NOMO-1 treated with dmso at 0.1 percent for 144 hours (cell line): ENCODE data around the gene FILIP1.

Source experiments
- DNase-seq: peaks from one replicate; lab custom pipeline; 2025; ENCODE audit not compliant: unreplicated experiment; lab: John Stamatoyannopoulos, UW

Gene FILIP1

DNA sequence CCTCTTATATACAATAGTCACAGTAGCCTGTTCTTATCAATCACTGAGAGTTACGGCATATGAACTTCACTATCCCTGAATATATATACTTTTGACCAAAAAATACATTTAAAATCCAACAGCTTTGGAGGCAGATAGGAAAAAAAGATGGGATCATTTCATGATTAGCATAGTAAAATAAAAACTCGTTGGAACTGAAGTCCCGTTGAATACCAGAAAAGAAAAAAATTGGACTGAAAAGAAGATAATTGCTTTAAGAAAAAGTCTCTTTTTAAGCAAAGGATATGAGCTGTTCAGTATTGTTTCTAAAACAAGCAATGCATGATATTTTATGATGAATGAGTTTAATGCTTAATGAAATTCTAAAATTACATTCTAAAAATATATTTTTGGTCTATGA is 4.4 kb upstream of the FILIP1 start:
- no peak for DNase-seq

DNA sequence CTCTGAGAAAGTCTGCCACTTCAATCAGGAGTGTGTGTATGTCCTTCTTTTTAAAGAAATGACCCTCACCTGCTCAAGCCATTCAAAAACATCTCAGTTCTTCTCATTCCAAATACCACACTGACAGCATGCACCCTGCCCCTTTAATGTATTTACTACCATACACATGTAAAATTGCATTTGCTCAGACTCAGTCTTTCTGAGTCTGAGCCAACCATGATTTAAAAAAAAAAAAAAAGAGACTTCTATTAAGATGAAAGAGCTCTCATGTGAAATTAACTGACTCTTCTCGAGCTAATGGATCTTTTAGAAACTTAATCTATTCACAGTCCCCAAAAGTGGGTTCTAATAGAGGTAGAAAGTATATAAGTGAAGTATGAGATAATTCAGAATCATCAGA is 1.4 kb upstream of the FILIP1 start:
- DNase-seq = no peak

DNA sequence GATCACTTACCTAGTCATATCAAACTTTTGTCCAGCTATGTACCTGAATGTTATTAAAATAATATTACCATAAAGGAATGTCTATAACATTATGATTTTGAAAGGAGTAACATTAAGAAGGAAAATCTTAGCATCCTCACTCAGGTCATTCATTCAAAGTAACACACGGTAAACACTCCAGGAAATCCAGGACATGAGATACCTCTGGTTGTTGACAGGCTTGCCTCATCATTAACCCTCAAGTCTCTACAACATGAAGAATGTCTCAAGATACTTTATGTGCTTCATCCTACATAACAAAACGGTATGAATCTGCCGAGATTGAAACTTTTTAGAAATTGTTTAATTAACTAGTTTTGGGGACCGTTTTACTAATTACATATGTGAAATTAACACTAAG is 690 bp upstream of the FILIP1 start:
- DNase-seq = no peak

DNA sequence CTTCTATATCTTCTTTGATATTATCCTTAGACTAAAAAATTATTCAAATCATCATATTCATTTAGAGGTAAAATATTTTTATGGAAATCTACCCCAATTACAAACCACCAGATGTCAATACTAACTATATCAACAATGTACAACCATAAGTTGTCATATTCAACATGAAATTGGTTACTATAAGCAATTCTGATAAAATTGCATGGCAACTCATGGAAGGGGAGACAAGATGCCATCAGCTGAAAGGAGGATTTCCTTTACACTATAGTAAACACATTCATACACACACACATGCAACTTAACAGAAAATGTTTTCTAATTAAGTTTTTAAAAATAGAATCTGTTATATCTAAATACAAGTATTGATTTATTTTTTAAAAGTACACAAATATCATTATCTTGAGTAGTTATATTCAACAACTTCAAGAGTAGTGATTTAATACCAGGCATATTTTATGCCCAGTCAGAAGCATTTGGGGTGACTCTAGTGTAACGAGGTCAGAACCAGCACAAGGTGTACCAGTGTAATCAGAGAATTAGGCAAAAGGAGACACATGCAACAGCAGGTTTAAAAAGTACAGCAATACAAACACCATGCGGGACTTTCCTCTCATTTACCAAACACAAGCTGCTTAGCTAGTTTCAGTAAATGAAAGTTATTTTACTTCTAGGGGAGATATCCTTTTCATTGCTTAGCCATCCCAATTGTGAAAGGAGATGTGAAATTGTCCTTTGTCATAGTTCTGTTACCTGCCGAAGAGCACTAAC is 1.0 kb downstream of the FILIP1 start:
- DNase-seq = no peak

DNA sequence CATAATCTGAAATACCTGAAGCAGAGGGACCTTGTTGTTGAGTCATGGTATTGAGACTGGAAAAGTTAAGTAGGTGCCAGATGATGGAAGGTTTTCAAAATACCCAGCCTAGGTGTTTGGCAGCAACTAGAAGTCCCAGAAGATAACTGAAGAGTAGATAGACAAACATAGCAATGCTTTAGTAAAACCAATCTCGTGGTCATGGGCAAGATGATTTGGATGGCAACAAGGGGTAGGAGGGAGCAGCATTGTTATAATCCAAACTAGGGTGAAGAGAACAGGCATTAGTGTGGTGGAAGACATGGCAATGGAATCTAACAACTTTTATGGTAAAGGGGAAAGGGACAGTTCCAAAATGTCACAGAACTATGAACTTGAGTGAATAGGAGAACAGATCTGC is 2.3 kb downstream of the FILIP1 start:
- no peak for DNase-seq

DNA sequence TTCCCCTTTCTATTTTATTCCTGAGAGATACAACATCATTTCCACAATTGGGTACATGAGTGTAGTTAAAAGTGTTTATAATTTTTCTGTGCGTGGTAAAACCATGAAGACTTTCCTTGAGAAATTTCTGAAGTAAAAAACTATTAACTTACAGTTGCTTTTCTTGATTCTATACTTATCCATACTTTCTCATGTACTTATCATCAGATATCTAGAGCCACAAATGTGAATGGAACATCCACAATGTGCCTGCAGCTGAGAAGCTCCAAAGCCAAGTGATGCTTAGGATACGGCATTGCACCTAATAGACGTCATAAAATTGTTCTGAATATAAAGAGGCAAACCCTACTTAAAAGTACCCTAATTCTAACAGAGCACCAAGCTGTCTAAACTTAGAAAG is 2.9 kb downstream of the FILIP1 start:
- DNase-seq = no peak

DNA sequence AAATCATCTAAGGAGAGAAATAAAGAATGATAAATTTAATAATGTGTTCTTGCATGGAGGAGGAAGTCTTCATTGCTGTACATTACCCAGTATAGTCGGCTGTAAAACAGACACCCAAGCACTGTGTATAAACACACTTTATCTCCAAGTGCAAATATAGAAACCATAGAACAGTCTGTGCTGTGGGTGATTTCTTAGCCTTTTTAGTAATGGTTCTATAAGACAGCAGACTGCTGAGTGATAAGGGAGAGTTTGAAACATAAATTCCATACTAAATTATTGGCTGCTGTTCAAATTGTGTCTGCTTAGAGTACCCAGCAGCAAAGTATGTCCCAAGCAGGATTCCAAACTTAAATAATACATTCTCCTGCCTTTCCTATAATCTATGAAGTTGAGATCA is 4.6 kb downstream of the FILIP1 start:
- DNase-seq = no peak

DNA sequence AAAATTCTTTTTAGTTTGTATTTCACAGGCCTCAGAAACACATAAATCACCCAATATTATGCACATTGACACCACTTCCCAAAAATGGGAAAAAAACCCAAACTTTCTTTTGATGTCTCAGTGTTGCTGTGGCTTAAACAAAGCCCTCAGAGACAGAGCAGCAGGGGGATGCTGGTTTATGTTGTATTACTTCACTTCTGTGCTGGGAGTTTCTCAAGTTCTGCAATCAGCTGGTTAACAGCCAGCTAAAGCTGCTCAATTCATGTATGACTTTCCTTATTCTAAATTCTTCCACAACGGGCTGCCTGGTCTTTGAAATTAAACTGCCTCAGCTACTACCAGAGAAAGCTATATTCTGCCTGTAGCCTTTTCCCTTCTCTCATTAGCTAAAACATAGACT is 5.6 kb downstream of the FILIP1 start:
- DNase-seq = no peak

GRCh38 chr6:75486850-75487518 is 6.6 kb downstream of the FILIP1 start:
- no peak for DNase-seq

- no peak for DNase-seq
Observed at GRCh38 chr6:75484535-75484934, 9.1 kb downstream of the FILIP1 start.

DNA sequence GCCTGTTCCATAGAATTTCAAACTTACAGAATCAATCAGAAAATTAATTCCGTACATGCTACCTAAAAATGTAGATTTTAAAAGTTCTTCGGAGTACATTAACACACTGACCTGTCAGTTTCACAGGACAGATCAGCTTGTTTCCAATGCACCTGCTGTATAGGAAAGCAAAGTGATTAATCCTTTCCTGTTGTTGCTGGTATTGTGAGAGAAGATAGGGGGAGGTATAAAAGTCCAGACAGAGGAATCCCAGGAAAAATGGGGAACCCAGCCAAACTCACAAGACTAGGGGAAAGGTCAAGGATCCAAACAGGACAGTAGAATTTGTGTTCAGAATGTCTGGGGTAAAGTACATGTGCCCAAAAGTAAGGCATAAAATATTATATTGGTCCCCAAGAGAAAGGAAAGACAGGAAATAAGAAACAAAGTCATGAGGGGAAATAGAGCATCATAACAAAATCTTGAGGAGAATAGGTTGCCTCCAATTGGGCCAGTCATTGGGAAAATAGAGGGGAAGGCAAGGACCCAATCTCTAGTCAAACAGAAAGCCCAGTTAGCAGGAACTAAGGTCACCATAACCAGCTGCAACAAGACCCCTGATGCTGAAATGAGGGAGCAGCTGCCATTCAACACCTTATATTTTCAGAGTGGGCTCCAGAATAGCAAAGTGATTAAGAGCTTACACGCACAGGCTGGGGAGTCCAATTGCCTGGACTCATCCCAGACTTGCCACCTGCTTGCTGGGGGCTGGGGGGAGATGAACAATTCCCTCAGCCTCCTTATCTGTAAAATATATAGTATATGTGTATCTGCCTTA is 10.3 kb downstream of the FILIP1 start:
- no peak for DNase-seq

GRCh38 chr6:75481936-75482593 is 11.5 kb downstream of the FILIP1 start:
- no peak for DNase-seq

- DNase-seq = no peak
Observed at GRCh38 chr6:75481394-75481793, 12.2 kb downstream of the FILIP1 start.

DNA sequence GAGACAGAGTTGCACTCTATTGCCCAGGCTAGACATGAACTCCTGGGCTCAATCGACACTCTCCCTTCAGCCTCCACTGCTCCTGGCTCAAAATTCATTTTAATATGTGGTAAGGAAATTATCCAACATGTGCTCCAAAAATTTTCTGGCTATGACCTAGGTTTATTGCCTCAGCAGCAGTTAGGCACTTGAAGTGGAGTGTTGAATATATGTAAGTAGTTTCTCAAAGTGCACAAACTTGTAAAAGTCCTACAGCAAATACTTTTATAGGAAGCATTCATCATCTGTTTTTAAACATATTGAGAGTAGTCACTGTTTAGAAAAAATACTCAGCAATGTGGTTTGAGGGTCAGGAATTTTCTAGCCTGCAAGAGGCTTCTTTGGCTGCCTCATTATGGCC is 13.2 kb downstream of the FILIP1 start:
- no peak for DNase-seq

GRCh38 chr6:75479712-75480111 is 13.9 kb downstream of the FILIP1 start:
- DNase-seq = no peak

DNA sequence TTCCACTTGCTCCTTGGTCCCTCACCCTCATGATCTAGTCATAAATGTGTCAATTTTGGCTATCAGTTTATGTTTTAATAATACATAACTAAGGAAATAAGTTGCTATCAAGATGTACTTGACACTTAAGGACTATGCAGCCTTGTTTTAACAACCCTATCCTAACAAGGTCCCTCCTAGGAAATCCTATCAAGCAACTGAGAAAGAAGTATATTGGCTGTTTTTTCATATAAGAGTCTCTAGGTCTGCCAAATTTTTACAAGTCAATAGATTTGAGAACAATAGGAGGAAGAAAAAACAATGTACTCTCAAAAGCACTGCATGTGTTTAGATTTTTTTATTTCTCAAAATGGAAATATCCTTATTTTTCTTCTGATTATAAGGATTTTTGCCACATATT is 14.7 kb downstream of the FILIP1 start:
- no peak for DNase-seq

- no peak for DNase-seq
Observed at GRCh38 chr6:75472885-75473284, 20.7 kb downstream of the FILIP1 start.

- DNase-seq = no peak
Observed at GRCh38 chr6:75467966-75468365, 25.6 kb downstream of the FILIP1 start.

- DNase-seq = no peak
Observed at GRCh38 chr6:75467284-75467683, 26.3 kb downstream of the FILIP1 start.

DNA sequence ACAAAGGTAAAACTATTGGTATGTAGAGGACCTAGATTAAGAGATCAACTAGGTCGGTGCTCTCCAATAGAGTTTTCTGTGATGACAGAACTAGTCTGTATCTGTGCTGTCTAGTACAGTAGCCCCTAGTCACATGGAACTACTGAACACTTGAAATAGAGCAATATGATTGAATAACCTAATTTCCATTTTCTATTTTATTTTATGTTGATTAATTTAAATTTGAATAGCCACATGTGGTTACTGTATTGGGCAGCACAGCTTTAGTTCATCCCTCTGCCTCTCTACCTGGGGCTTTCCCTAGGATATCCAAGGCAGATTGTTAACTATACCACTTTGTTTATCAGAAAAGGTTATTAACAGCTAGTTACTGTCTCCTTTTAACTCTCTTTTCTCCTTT is 27.0 kb downstream of the FILIP1 start:
- DNase-seq = no peak

DNA sequence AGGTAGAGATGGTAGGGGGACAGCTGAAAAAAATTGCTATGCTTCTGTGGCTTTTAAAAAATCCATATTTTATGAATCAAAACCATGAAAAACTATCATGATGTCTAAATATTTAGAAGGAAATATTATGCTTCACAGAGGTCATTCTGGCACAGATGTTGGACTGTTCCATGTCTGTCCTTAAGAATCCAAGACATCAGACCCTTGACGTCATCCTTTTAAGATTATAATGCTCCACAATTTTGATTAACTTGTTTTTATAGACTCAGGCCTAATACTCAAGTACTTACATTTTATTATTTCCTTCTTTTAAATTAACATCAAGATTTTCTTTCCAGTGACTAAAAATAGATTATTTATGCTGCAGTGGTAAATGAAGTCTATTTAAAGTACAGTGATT is 29.7 kb downstream of the FILIP1 start:
- no peak for DNase-seq
